Trophoblast cell (in vitro differentiated cells and primary cell): ENCODE measurements around the gene TMEM240.
"Not testable (repeated sequence)": the region's sequence is repeated elsewhere in the genome, so short reads cannot be mapped to it uniquely, and the experiment has no call there.

Source experiments
- DNase-seq, 2 donors: peaks; one replicate each; pipeline ENCODE4 v3.0.0-alpha.2; 2016
- H2AFZ ChIP-seq: 2 replicates; pipeline ENCODE4 v1.6.1; 2013; ENCODE audit warnings: low read length, moderate library complexity, mild to moderate bottlenecking; ENCODE audit not compliant: insufficient read depth, poor library complexity
- H2AK5ac ChIP-seq: 2 replicates; pipeline ENCODE4 v1.6.1; 2013; ENCODE audit warnings: mild to moderate bottlenecking, low read length
- H2BK120ac ChIP-seq: 2 replicates; pipeline ENCODE4 v1.6.1; 2013; ENCODE audit warnings: low read length, mild to moderate bottlenecking, moderate library complexity; ENCODE audit not compliant: insufficient read depth, poor library complexity
- H2BK12ac ChIP-seq: 2 replicates; pipeline ENCODE4 v1.6.1; 2013; ENCODE audit warnings: mild to moderate bottlenecking, low read length, moderate library complexity
- H2BK5ac ChIP-seq: 2 replicates; pipeline ENCODE4 v1.6.1; 2013; ENCODE audit warnings: low read length, low read depth, moderate library complexity, mild to moderate bottlenecking; ENCODE audit not compliant: poor library complexity
- H3K14ac ChIP-seq: 2 replicates; pipeline ENCODE4 v1.6.1; 2013; ENCODE audit warnings: mild to moderate bottlenecking, low read length
- H3K18ac ChIP-seq: 2 replicates; pipeline ENCODE4 v1.6.1; 2013; ENCODE audit warnings: mild to moderate bottlenecking, low read length
- H3K23ac ChIP-seq: 2 replicates; pipeline ENCODE4 v1.6.1; 2013; ENCODE audit warnings: low read length
- H3K27ac ChIP-seq: 2 replicates; pipeline ENCODE4 v1.5.1; 2013; ENCODE audit warnings: low read depth, mild to moderate bottlenecking, inconsistent platforms, low read length, moderate library complexity
- H3K27me3 ChIP-seq: 2 replicates; pipeline ENCODE4 v1.6.1; 2013; ENCODE audit warnings: inconsistent platforms, mild to moderate bottlenecking, low read length, moderate library complexity; ENCODE audit not compliant: insufficient read depth
- H3K36me3 ChIP-seq, 2 experiments: 1 replicate in 1 of 2; 2 replicates in 1 of 2; pipeline ENCODE4 v1.6.1; 2013; ENCODE audit warnings: low read length in 2 of 2, mild to moderate bottlenecking in 2 of 2, moderate library complexity in 1 of 2; ENCODE audit not compliant: insufficient read depth in 2 of 2, control insufficient read depth in 1 of 2
- H3K4ac ChIP-seq: 2 replicates; pipeline ENCODE4 v1.6.1; 2013; ENCODE audit warnings: low read depth, mild to moderate bottlenecking, low read length, moderate library complexity
- H3K4me1 ChIP-seq, 2 experiments: 1 replicate in 1 of 2; 2 replicates in 1 of 2; pipeline ENCODE4 v1.6.1; 2013; ENCODE audit warnings: low read length in 2 of 2, mild to moderate bottlenecking in 2 of 2, moderate library complexity in 1 of 2; ENCODE audit not compliant: insufficient read depth in 2 of 2, control insufficient read depth in 1 of 2
- H3K4me2 ChIP-seq: 2 replicates; pipeline ENCODE4 v1.6.1; 2013; ENCODE audit warnings: inconsistent platforms, mild to moderate bottlenecking, low read length, moderate library complexity
- H3K4me3 ChIP-seq: 2 replicates; pipeline ENCODE4 v1.5.1; 2013; ENCODE audit warnings: mild to moderate bottlenecking, low read depth, low read length, inconsistent platforms
- H3K79me1 ChIP-seq: one replicate; pipeline ENCODE4 v1.6.1; 2013; ENCODE audit warnings: low read length
- H3K79me2 ChIP-seq: 2 replicates; pipeline ENCODE4 v1.6.1; 2013; ENCODE audit warnings: low read length, mild to moderate bottlenecking; ENCODE audit not compliant: control insufficient read depth, insufficient read depth, poor library complexity
- H3K9ac ChIP-seq: 2 replicates; pipeline ENCODE4 v1.6.1; 2013; ENCODE audit warnings: mild to moderate bottlenecking, low read length
- H3K9me3 ChIP-seq: 2 replicates; pipeline ENCODE4 v1.6.1; 2013; ENCODE audit warnings: low read depth, mild to moderate bottlenecking, control low read depth, inconsistent platforms, low read length; ENCODE audit not compliant: insufficient read depth
- H4K12ac ChIP-seq: 2 replicates; pipeline ENCODE4 v1.6.1; 2013; ENCODE audit warnings: low read depth, mild to moderate bottlenecking, low read length, moderate library complexity
- H4K8ac ChIP-seq: 2 replicates; pipeline ENCODE4 v1.6.1; 2013; ENCODE audit warnings: low read depth, mild to moderate bottlenecking, low read length, moderate library complexity
- H4K91ac ChIP-seq: one replicate; pipeline ENCODE4 v1.6.1; 2013; ENCODE audit warnings: low read depth, mild to moderate bottlenecking, low read length, moderate library complexity
- WGBS: extraction: QIAGEN DNeasy Blood & Tissue Kit; methylation state at CpG from one replicate; pipeline ENCODE4 v1.1.7; 2013; ENCODE audit warnings: missing lambda C conversion rate; ENCODE audit not compliant: insufficient read length, insufficient coverage; ENCODE audit errors: extremely low coverage; 5-methylcytosine and 5-hydroxymethylcytosine counted together

The TMEM240 gene

DNA sequence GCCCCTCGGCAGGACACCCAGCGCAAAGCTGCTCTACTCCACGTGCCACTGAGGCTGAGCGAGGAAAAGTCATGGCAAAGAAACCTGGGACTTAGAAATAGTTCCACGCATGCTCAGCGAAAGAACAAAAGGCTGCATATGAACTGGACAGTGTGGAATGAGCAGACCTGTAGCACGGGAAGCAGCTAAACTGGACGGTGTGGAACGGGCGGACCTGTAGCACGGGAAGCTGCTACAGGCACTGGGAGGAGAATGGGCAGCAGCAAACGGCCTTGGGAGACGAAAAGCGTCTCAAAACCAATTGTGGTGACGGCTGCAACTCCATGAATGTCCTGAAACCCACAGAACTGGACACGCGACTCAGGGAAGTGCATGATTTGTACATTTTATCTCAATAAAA, 18.6 kb upstream of the TMEM240 start:
- no peak overlapping the region for H2BK120ac ChIP-seq
- H3K4me1 ChIP-seq, result peaks cover 2% of the 10 kb centered on the region in 2 experiments
- peaks cover 43 to 54% of the 10 kb centered on the region in 2 experiments for H3K36me3 ChIP-seq
- no peaks in the 10 kb centered on the region for H3K27me3 ChIP-seq
- H3K4me2 ChIP-seq, result no peak overlapping the region
- H2AFZ ChIP-seq, result no peak overlapping the region
- no peak overlapping the region for H3K23ac ChIP-seq
- no peaks in the 10 kb centered on the region for H3K79me2 ChIP-seq
- DNase-seq, result no peak
- no peak overlapping the region for H2AK5ac ChIP-seq
- no peak overlapping the region for H3K4ac ChIP-seq
- H3K4me3 ChIP-seq, result no peak overlapping the region
- WGBS, result no CpG with 5 or more reads among the region's 17 CpGs
- no peak overlapping the region for H3K9ac ChIP-seq
- no peak overlapping the region for H3K14ac ChIP-seq
- H4K8ac ChIP-seq, result no peak overlapping the region
- peak overlapping the region; percentile 25 for H4K12ac ChIP-seq
- peak overlapping the region; percentile 36 for H3K27ac ChIP-seq
- H4K91ac ChIP-seq, result no peak overlapping the region
- H2BK12ac ChIP-seq, result no peak overlapping the region
- no peak overlapping the region for H2BK5ac ChIP-seq
- no peak overlapping the region for H3K18ac ChIP-seq
- no peaks in the 10 kb centered on the region for H3K79me1 ChIP-seq
- H3K9me3 ChIP-seq, result no peaks in the 10 kb centered on the region

DNA sequence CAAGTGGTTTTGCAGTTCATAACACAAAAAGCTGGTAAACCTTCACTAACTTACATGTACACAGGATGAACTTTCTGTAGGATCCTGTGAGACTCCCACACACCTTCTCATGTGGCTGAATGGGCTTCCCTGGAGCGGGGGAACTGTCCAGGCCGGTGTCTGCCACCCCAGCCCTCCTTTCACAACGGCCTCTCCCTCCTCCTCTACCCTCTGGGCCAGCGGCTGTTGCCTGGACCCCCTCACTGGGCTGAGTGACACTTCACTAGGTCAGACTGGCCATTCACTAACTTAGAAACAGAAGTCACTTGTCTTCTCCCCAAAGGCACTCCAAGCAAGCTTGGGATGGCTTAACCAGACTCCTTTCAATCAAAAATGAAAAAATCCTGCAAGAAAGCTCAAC, 18.2 kb upstream of the TMEM240 start:
- DNase-seq, result no peak
- Histone ChIP-seq H4K91ac (no peak overlapping the region), H2AFZ (no peak overlapping the region), H3K79me1 (no peaks in the 10 kb centered on the region), H3K14ac (no peak overlapping the region), H2BK12ac (no peak overlapping the region), H3K4ac (no peak overlapping the region), H3K36me3 (peaks cover 41 to 51% of the 10 kb centered on the region in 2 experiments), H3K27ac (peak overlapping the region; percentile 36), H2AK5ac (no peak overlapping the region), H3K27me3 (no peaks in the 10 kb centered on the region), H3K79me2 (no peaks in the 10 kb centered on the region), H3K4me3 (no peak overlapping the region), H4K8ac (no peak overlapping the region), H3K18ac (no peak overlapping the region), H3K4me1 (peaks cover 2% of the 10 kb centered on the region in 2 experiments), H4K12ac (no peak overlapping the region), H3K23ac (no peak overlapping the region), H3K4me2 (no peak overlapping the region), H3K9ac (no peak overlapping the region), H2BK5ac (no peak overlapping the region), H3K9me3 (no peaks in the 10 kb centered on the region), H2BK120ac (no peak overlapping the region)
- no CpG with 5 or more reads among the region's 4 CpGs for WGBS

DNA sequence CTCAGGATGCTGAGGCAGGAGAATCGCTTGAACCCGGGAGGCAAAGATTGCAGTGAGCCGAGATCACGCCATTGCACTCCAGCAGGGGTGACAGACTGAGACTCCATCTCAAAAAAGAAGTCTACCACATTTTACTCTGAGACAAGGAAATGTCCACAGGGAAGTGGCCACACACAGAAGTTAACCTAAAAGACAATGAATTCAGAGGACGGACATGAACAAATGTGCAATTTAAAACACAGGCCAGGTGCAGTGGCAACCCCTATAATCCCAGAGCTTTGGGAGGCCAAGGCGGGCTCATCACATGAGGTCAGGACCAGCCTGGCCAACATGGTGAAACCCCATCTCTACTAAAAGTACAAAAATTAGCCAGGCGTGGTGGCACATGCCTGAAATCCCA, 17.3 kb upstream of the TMEM240 start:
- not testable (repeated sequence) for H3K14ac ChIP-seq, H3K18ac ChIP-seq, H3K79me2 ChIP-seq, H3K9ac ChIP-seq, H2BK5ac ChIP-seq, H3K4me1 ChIP-seq, H3K27me3 ChIP-seq, H2AFZ ChIP-seq, H4K8ac ChIP-seq, H3K4me3 ChIP-seq, H3K4me2 ChIP-seq, H3K4ac ChIP-seq, H4K12ac ChIP-seq, H3K23ac ChIP-seq, DNase-seq, H4K91ac ChIP-seq, H3K27ac ChIP-seq, H3K79me1 ChIP-seq, H3K9me3 ChIP-seq, H2BK12ac ChIP-seq, H2AK5ac ChIP-seq, H2BK120ac ChIP-seq
- peaks cover 33 to 44% of the 10 kb centered on the region in 2 experiments for H3K36me3 ChIP-seq
- WGBS, result no CpG with 5 or more reads among the region's 7 CpGs

DNA sequence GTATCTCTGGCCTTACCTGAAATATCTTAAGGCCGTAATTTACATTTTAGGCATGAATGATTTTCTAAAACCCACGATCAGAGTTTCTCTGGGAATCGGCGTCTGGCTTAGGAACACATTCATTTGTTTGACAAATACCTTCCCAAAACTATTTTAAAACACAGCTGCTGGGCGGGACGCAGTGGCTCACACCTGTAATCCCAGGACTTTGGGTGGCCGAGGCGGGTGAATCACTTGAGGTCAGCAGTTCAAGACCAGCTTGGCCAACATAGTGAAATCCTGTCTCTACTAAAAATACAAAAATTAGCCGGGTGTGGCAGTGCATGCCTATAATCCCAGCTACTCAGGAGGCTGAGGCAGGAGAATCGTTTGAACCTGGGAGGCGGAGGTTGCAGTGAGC, 16.5 kb upstream of the TMEM240 start:
- H4K12ac ChIP-seq, H2BK120ac ChIP-seq, H3K27me3 ChIP-seq, H3K9me3 ChIP-seq, H3K27ac ChIP-seq, H2BK12ac ChIP-seq, H2AK5ac ChIP-seq, H3K4me3 ChIP-seq, H4K91ac ChIP-seq, H2AFZ ChIP-seq, H3K9ac ChIP-seq, H3K4me1 ChIP-seq, H3K4ac ChIP-seq, H3K14ac ChIP-seq, H3K23ac ChIP-seq, H4K8ac ChIP-seq, H3K18ac ChIP-seq, H3K79me2 ChIP-seq, H2BK5ac ChIP-seq, H3K79me1 ChIP-seq, H3K4me2 ChIP-seq: not testable (repeated sequence)
- H3K36me3 ChIP-seq, result peaks cover 26 to 37% of the 10 kb centered on the region in 2 experiments
- WGBS, result no CpG with 5 or more reads among the region's 11 CpGs
- DNase-seq, result peak in 1 of 2 donors; percentile 10
